Measurements from ENCODE around the gene CNTN6. TPM values are rescaled to one million over a fixed set of nuclear protein-coding genes. Genes with fewer than 3 reads are reported as not detected.
A peak's percentile ranks its signal among the peaks of the same experiment; 100 is the strongest.

CNTN6 gene
- total RNA-seq, 1 donor from 2014 or later, result 0.38 TPM

DNA sequence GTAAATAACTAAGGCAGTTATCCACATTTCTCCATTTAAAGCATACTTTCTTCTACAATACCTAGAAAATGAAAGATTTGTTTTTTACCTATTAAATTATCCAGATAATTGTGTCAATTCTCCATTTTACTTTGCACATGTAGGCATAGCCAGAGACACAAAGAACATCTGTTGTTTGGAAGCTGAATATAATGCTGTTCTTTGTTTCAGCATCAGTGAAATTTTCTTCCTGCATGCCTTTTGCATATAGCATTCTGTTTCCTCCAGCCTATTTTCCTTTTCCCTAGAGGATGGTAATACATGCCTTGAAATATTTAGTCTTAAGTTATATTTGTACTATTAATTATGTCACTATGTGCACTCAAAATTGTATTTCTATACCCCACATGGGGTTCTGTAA is 233.7 kb downstream of the CNTN6 start:
- no peak overlapping the region for H3K4me3 ChIP-seq (ENCODE audit: low read depth, low read length)
- H3K27me3 ChIP-seq (ENCODE audit: control insufficient read depth, insufficient read depth, low read length), result no peaks in the 10 kb centered on the region
- DNase-seq (ENCODE audit: low read depth), result no peak
- H3K36me3 ChIP-seq (ENCODE audit: control insufficient read depth, insufficient read depth, low read length), result no peaks in the 10 kb centered on the region
- TF ChIP-seq, protein P1, sequence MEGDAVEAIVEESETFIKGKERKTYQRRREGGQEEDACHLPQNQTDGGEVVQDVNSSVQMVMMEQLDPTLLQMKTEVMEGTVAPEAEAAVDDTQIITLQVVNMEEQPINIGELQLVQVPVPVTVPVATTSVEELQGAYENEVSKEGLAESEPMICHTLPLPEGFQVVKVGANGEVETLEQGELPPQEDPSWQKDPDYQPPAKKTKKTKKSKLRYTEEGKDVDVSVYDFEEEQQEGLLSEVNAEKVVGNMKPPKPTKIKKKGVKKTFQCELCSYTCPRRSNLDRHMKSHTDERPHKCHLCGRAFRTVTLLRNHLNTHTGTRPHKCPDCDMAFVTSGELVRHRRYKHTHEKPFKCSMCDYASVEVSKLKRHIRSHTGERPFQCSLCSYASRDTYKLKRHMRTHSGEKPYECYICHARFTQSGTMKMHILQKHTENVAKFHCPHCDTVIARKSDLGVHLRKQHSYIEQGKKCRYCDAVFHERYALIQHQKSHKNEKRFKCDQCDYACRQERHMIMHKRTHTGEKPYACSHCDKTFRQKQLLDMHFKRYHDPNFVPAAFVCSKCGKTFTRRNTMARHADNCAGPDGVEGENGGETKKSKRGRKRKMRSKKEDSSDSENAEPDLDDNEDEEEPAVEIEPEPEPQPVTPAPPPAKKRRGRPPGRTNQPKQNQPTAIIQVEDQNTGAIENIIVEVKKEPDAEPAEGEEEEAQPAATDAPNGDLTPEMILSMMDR (IDR thresholded peaks at IDR 0.05; ENCODE audit: insufficient read depth, low read length, poor library complexity, severe bottlenecking), result no peak

DNA sequence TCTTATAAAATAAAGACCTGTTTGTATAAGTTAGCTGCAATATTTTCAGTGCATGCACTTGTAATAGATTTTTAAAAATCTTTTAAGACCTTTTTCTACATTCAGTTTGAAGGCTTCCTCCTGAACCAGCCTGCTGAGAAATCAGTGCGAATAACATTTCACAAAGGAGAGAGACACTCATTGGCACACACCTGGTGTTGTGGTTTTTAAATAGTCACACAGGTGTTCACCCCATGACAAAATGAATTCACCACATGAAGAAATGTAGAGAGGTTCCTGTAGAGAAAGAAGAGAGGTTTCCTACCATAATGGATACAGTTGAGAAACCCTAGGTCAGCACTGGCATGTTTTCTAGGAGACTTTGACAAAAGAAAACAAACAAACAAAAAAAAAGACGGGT is 237.3 kb downstream of the CNTN6 start:
- TF ChIP-seq, protein P1 (IDR thresholded peaks at IDR 0.05; ENCODE audit: insufficient read depth, low read length, poor library complexity, severe bottlenecking), result no peak
- no peak for DNase-seq (ENCODE audit: low read depth)
- Histone ChIP-seq H3K36me3 (ENCODE audit: control insufficient read depth, insufficient read depth, low read length) (no peaks in the 10 kb centered on the region), H3K4me3 (ENCODE audit: low read depth, low read length) (no peak overlapping the region), H3K27me3 (ENCODE audit: control insufficient read depth, insufficient read depth, low read length) (no peaks in the 10 kb centered on the region)

- TF ChIP-seq, protein P1 (IDR thresholded peaks at IDR 0.05; ENCODE audit: insufficient read depth, low read length, poor library complexity, severe bottlenecking), result no peak
- H3K27me3 ChIP-seq (ENCODE audit: control insufficient read depth, insufficient read depth, low read length), result no peaks in the 10 kb centered on the region
- no peak overlapping the region for H3K4me3 ChIP-seq (ENCODE audit: low read depth, low read length)
- DNase-seq (ENCODE audit: low read depth), result no peak
- H3K36me3 ChIP-seq (ENCODE audit: control insufficient read depth, insufficient read depth, low read length), result no peaks in the 10 kb centered on the region
Measured at GRCh38 chr3:1346386-1346785, 253.6 kb downstream of the CNTN6 start.

DNA sequence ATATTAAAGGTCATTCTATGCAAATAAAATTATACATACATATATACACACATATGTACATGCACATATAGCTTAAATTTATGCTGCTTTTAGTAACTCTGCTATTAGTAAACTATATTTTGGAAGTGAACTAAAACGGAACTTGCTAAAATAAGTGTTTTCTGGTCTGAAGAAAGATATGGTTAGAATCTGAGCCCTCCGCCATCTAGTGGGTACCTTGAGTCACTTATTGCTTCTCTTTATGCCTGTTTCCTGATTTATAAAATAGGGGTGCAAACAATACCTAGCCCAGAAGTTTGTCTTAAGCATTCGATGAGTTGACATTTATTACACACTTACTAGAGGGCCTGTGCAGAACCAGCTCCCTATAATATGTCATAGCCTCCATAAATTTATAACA is 255.7 kb downstream of the CNTN6 start:
- TF ChIP-seq, protein P1 (IDR thresholded peaks at IDR 0.05; ENCODE audit: insufficient read depth, low read length, poor library complexity, severe bottlenecking), result peak; percentile 16
- DNase-seq (ENCODE audit: low read depth), result no peak
- H3K4me3 ChIP-seq (ENCODE audit: low read depth, low read length), result no peak overlapping the region
- H3K27me3 ChIP-seq (ENCODE audit: control insufficient read depth, insufficient read depth, low read length), result no peaks in the 10 kb centered on the region
- H3K36me3 ChIP-seq (ENCODE audit: control insufficient read depth, insufficient read depth, low read length), result no peaks in the 10 kb centered on the region

GRCh38 chr3:1350885-1351284 is 258.1 kb downstream of the CNTN6 start:
- H3K4me3 ChIP-seq (ENCODE audit: low read depth, low read length), result no peak overlapping the region
- TF ChIP-seq, protein P1 (IDR thresholded peaks at IDR 0.05; ENCODE audit: insufficient read depth, low read length, poor library complexity, severe bottlenecking), result no peak
- no peak for DNase-seq (ENCODE audit: low read depth)

GRCh38 chr3:1355691-1356090 is 262.9 kb downstream of the CNTN6 start:
- Histone ChIP-seq H3K27me3 (ENCODE audit: control insufficient read depth, insufficient read depth, low read length) (no peaks in the 10 kb centered on the region), H3K4me3 (ENCODE audit: low read depth, low read length) (no peak overlapping the region), H3K36me3 (ENCODE audit: control insufficient read depth, insufficient read depth, low read length) (no peaks in the 10 kb centered on the region)
- no peak for DNase-seq (ENCODE audit: low read depth)
- TF ChIP-seq, protein P1 (IDR thresholded peaks at IDR 0.05; ENCODE audit: insufficient read depth, low read length, poor library complexity, severe bottlenecking), result no peak

More at GRCh38 chr3:1350885-1351284, 258.1 kb downstream of the CNTN6 start:
- Histone ChIP-seq H3K36me3 (ENCODE audit: control insufficient read depth, insufficient read depth, low read length) (no peaks in the 10 kb centered on the region), H3K27me3 (ENCODE audit: control insufficient read depth, insufficient read depth, low read length) (no peaks in the 10 kb centered on the region)
